Stimulated activated CD4-positive, alpha-beta T cell treated with anti-CD3 and anti-CD28 coated beads, Interleukin-12 subunit alpha, Interleukin-12 subunit beta, amount 100 ng/mL, for 4 hours (primary cell): Measurements from ENCODE around the gene LAPTM5.
A peak's percentile ranks its signal among the peaks of the same experiment; 100 is the strongest.
"Not testable (repeated sequence)": the region's sequence is repeated elsewhere in the genome, so short reads cannot be mapped to it uniquely, and the experiment has no call there.

ENCODE experiments used
- DNase-seq: peaks from one replicate; pipeline ENCODE4 v3.0.0-alpha.2; 2020

The LAPTM5 gene

GRCh38 chr1:30691480-30691879, 66.1 kb downstream of the LAPTM5 start:
- no peak for DNase-seq

GRCh38 chr1:30689901-30690645, 67.5 kb downstream of the LAPTM5 start:
- no peak for DNase-seq

GRCh38 chr1:30688920-30689794, 68.4 kb downstream of the LAPTM5 start:
- no peak for DNase-seq

- DNase-seq = not testable (repeated sequence)
These were observed 69.1 kb downstream of the LAPTM5 start for GRCh38 chr1:30688516-30688915.

- no peak for DNase-seq
These were observed 69.7 kb downstream of the LAPTM5 start for GRCh38 chr1:30687886-30688285.

- no peak for DNase-seq
These were observed 71.2 kb downstream of the LAPTM5 start for GRCh38 chr1:30686236-30686935.

- DNase-seq = no peak
These were observed 71.8 kb downstream of the LAPTM5 start for GRCh38 chr1:30685796-30686165.

- DNase-seq = peak; percentile 16
These were observed 72.4 kb downstream of the LAPTM5 start for GRCh38 chr1:30684881-30685795.

- no peak for DNase-seq
These were observed 73.3 kb downstream of the LAPTM5 start for GRCh38 chr1:30684259-30684658.

- no peak for DNase-seq
These were observed 73.9 kb downstream of the LAPTM5 start for GRCh38 chr1:30683699-30684098.
